Stomach (tissue), 4 donors: ENCODE results near the gene CCDC32.

Experiments used
- CTCF ChIP-seq, 7 experiments: fragments of 450-650 bp in 4 of 7; fragments of 200-600 bp in 3 of 7; sonication (generic) in 3 of 7; IDR thresholded peaks; one replicate each; pipeline ENCODE4 v1.5.1; 2016 to 2019; ENCODE audit warnings: antibody characterized with exemption in 7 of 7, control low read depth in 2 of 7, mild to moderate bottlenecking in 1 of 7
- EP300 ChIP-seq: sonication (generic); formaldehyde crosslinking; IDR thresholded peaks from one replicate; pipeline ENCODE4 v1.6.1; 2017; ENCODE audit warnings: antibody characterized with exemption
- POLR2A ChIP-seq, 4 donors: fragments of 450-650 bp; IDR thresholded peaks; one replicate each; pipeline ENCODE4 v1.6.1; 2016; ENCODE audit warnings: antibody characterized with exemption in 4 of 4, control low read depth in 2 of 4, mild to moderate bottlenecking in 1 of 4, moderate library complexity in 1 of 4
- POLR2AphosphoS5 ChIP-seq, 3 donors: sonication (generic); formaldehyde crosslinking; IDR thresholded peaks; one replicate each; pipeline ENCODE4 v1.6.1; 2016; ENCODE audit warnings: antibody characterized with exemption in 3 of 3

- TF ChIP-seq POLR2AphosphoS5 (IDR thresholded peaks at IDR 0.05) (no peak), POLR2A (IDR thresholded peaks at IDR 0.05) (no peak), CTCF (IDR thresholded peaks at IDR 0.05) (no peak), EP300 (no peak)
Observed at GRCh38 chr15:40597024-40597423, 32.2 kb upstream of the CCDC32 start.
